NCI-H2227 (cell line): Measurements from ENCODE around the gene SPRR2A.
"Not testable (repeated sequence)": the region's sequence is repeated elsewhere in the genome, so short reads cannot be mapped to it uniquely, and the experiment has no call there.

Experiments
- DNase-seq: peaks from one replicate; lab custom pipeline; 2025; ENCODE audit not compliant: unreplicated experiment; lab: John Stamatoyannopoulos, UW

The SPRR2A gene

GRCh38 chr1:153025797-153026196, 31.5 kb downstream of the SPRR2A start:
- DNase-seq, result no peak

- DNase-seq, result no peak
These were observed 32.9 kb downstream of the SPRR2A start for GRCh38 chr1:153024413-153024812.

GRCh38 chr1:153023109-153023508, 34.2 kb downstream of the SPRR2A start:
- no peak for DNase-seq

GRCh38 chr1:153022340-153022739, 35.0 kb downstream of the SPRR2A start:
- not testable (repeated sequence) for DNase-seq

GRCh38 chr1:153021829-153022228, 35.5 kb downstream of the SPRR2A start:
- not testable (repeated sequence) for DNase-seq

GRCh38 chr1:153011235-153011758, 46.0 kb downstream of the SPRR2A start:
- DNase-seq, result not testable (repeated sequence)
